Thymus (tissue), 11 donors: ENCODE measurements around the gene CUX1. TPM values are rescaled to one million over a fixed set of nuclear protein-coding genes. Genes with fewer than 3 reads are reported as not detected.
"Not testable (repeated sequence)": the region's sequence is repeated elsewhere in the genome, so short reads cannot be mapped to it uniquely, and the experiment has no call there.

Experiments
- DNase-seq, 9 donors: peaks; one replicate each; pipeline ENCODE4 v3.0.0-alpha.2; 2013; ENCODE audit warnings: low spot score in 9 of 9, low read depth in 6 of 9, missing footprints in 1 of 9
- H3K27ac ChIP-seq, 2 donors: one replicate each; pipeline ENCODE4 v1.5.1; 2013; ENCODE audit warnings: control low read depth in 1 of 2, low read depth in 1 of 2, low read length in 1 of 2, mild to moderate bottlenecking in 1 of 2, moderate library complexity in 1 of 2
- H3K27me3 ChIP-seq, 2 donors: one replicate each; pipeline ENCODE4 v1.5.1; 2013; ENCODE audit warnings: low read length in 1 of 2; ENCODE audit not compliant: control insufficient read depth in 2 of 2, insufficient read depth in 1 of 2
- H3K36me3 ChIP-seq, 2 donors: one replicate each; pipeline ENCODE4 v1.5.1; 2013; ENCODE audit warnings: low read length in 1 of 2, mild to moderate bottlenecking in 1 of 2, moderate library complexity in 1 of 2; ENCODE audit not compliant: control insufficient read depth in 2 of 2, insufficient read depth in 2 of 2
- H3K4me1 ChIP-seq, 2 donors: one replicate each; pipeline ENCODE4 v1.5.1; 2013; ENCODE audit warnings: low read length in 2 of 2; ENCODE audit not compliant: control insufficient read depth in 2 of 2, insufficient read depth in 2 of 2
- H3K4me3 ChIP-seq, 2 donors: one replicate each; pipeline ENCODE4 v1.5.1; 2013; ENCODE audit warnings: low read length in 2 of 2, control low read depth in 1 of 2, mild to moderate bottlenecking in 1 of 2
- H3K9me3 ChIP-seq, 2 donors: one replicate each; pipeline ENCODE4 v1.5.1; 2013; ENCODE audit warnings: low read length in 1 of 2, mild to moderate bottlenecking in 1 of 2; ENCODE audit not compliant: control insufficient read depth in 2 of 2, insufficient read depth in 1 of 2
- WGBS: extraction: QIAGEN DNeasy Blood & Tissue Kit; methylation state at CpG from one replicate; pipeline ENCODE4 v1.1.7; 2013; 5-methylcytosine and 5-hydroxymethylcytosine counted together
- polyA plus RNA-seq: library from polyadenylated mRNA; stranded (reverse); fragments of 200-250 nt; gene quantifications from one replicate; pipeline ENCODE4 v1.2.3, GENCODE V29; 2013
- total RNA-seq: library from RNA; stranded (reverse); fragments of 120-200 nt; gene quantifications from one replicate; pipeline ENCODE4 v1.2.4, GENCODE V29; 2013
- donor health status: healthy.

The CUX1 gene
- total and polyA plus RNA-seq, 2 donors: 27.8 to 35.0 TPM

- not testable (repeated sequence) for H3K4me3 ChIP-seq, H3K9me3 ChIP-seq, H3K27me3 ChIP-seq
- H3K4me1 ChIP-seq: peaks cover 66 to 89% of the 10 kb centered on the region in 2 donors
- WGBS: 56% methylated on average over 10 of the region's 10 CpGs
- H3K27ac ChIP-seq: peak overlapping the region in 1 of 2 donors; percentile 73
- peaks cover 0 to 11% of the 10 kb centered on the region in 2 donors for H3K36me3 ChIP-seq
- DNase-seq: peak in 1 of 9 donors; percentile 60
Observed at GRCh38 chr7:101988060-101988459, 170.6 kb downstream of the CUX1 start.

- Histone ChIP-seq H3K4me1 (peaks cover 66 to 94% of the 10 kb centered on the region in 2 donors), H3K27me3 (no peaks in the 10 kb centered on the region), H3K9me3 (peaks cover 0 to under 1% of the 10 kb centered on the region in 2 donors), H3K27ac (peak overlapping the region in 1 of 2 donors; percentile 73), H3K4me3 (no peak overlapping the region), H3K36me3 (peaks cover 0 to 8% of the 10 kb centered on the region in 2 donors)
- 90% methylated on average over 9 of the region's 9 CpGs for WGBS
- DNase-seq: no peak
Observed at GRCh38 chr7:101988513-101988912, 171.1 kb downstream of the CUX1 start.

- no peaks in the 10 kb centered on the region for H3K9me3 ChIP-seq
- H3K36me3 ChIP-seq: peaks cover 0 to 8% of the 10 kb centered on the region in 2 donors
- 91% methylated on average over 20 of the region's 20 CpGs for WGBS
- no peaks in the 10 kb centered on the region for H3K27me3 ChIP-seq
- no peak for DNase-seq
- no peak overlapping the region for H3K4me3 ChIP-seq
- peak overlapping the region in 1 of 2 donors; percentile 96 for H3K27ac ChIP-seq
- H3K4me1 ChIP-seq: peaks cover 72 to 99% of the 10 kb centered on the region in 2 donors
Observed at GRCh38 chr7:101989101-101989500, 171.7 kb downstream of the CUX1 start.

- Histone ChIP-seq H3K4me1 (peaks cover 73 to 100% of the 10 kb centered on the region in 2 donors), H3K27ac (peak overlapping the region; percentile 69 to 96), H3K27me3 (no peaks in the 10 kb centered on the region), H3K36me3 (peaks cover 0 to 8% of the 10 kb centered on the region in 2 donors), H3K9me3 (peaks cover 0 to 5% of the 10 kb centered on the region in 2 donors), H3K4me3 (peak overlapping the region; percentile 35 to 41)
- peak in 5 of 9 donors; percentile 53 to 84 (median 58) for DNase-seq
- WGBS: 5% methylated on average over 17 of the region's 17 CpGs
Observed at GRCh38 chr7:101990811-101991418, 173.5 kb downstream of the CUX1 start.

GRCh38 chr7:101991860-101992259 lies 174.4 kb downstream of the CUX1 start:
- Histone ChIP-seq H3K4me1 (peaks cover 72 to 99% of the 10 kb centered on the region in 2 donors), H3K4me3 (no peak overlapping the region), H3K27ac (peak overlapping the region in 1 of 2 donors; percentile 96), H3K36me3 (peaks cover 0 to 8% of the 10 kb centered on the region in 2 donors), H3K27me3 (no peaks in the 10 kb centered on the region), H3K9me3 (peaks cover 0 to 6% of the 10 kb centered on the region in 2 donors)
- 94% methylated on average over 3 of the region's 3 CpGs for WGBS
- DNase-seq: no peak

GRCh38 chr7:101993311-101993710 lies 175.9 kb downstream of the CUX1 start:
- peaks cover 0 to 6% of the 10 kb centered on the region in 2 donors for H3K36me3 ChIP-seq
- no peak for DNase-seq
- H3K4me1 ChIP-seq: peaks cover 73 to 99% of the 10 kb centered on the region in 2 donors
- peak overlapping the region in 1 of 2 donors; percentile 26 for H3K27ac ChIP-seq
- H3K9me3 ChIP-seq: peaks cover 0 to 9% of the 10 kb centered on the region in 2 donors
- no peak overlapping the region for H3K4me3 ChIP-seq
- 91% methylated on average over 8 of the region's 8 CpGs for WGBS
- H3K27me3 ChIP-seq: no peaks in the 10 kb centered on the region

- Histone ChIP-seq H3K36me3 (no peaks in the 10 kb centered on the region), H3K27me3 (no peaks in the 10 kb centered on the region), H3K4me3 (no peak overlapping the region), H3K9me3 (peaks cover 0 to 12% of the 10 kb centered on the region in 2 donors), H3K4me1 (peaks cover 72 to 96% of the 10 kb centered on the region in 2 donors), H3K27ac (peak overlapping the region; percentile 54 to 93)
- peak in 6 of 9 donors; percentile 25 to 81 (median 52) for DNase-seq
- 15% methylated on average over 5 of the region's 5 CpGs for WGBS
Observed at GRCh38 chr7:101995121-101995520, 177.7 kb downstream of the CUX1 start.

- no peaks in the 10 kb centered on the region for H3K27me3 ChIP-seq
- H3K4me3 ChIP-seq: no peak overlapping the region
- H3K4me1 ChIP-seq: peaks cover 62 to 92% of the 10 kb centered on the region in 2 donors
- 74% methylated on average over 10 of the region's 10 CpGs for WGBS
- H3K9me3 ChIP-seq: peaks cover 0 to 12% of the 10 kb centered on the region in 2 donors
- peak in 1 of 9 donors; percentile 44 for DNase-seq
- peak overlapping the region in 1 of 2 donors; percentile 93 for H3K27ac ChIP-seq
- H3K36me3 ChIP-seq: no peaks in the 10 kb centered on the region
Observed at GRCh38 chr7:101996131-101996691, 178.8 kb downstream of the CUX1 start.

- no peak overlapping the region for H3K4me3 ChIP-seq
- no peak overlapping the region for H3K27ac ChIP-seq
- peaks cover 0 to 12% of the 10 kb centered on the region in 2 donors for H3K9me3 ChIP-seq
- peaks cover 57 to 86% of the 10 kb centered on the region in 2 donors for H3K4me1 ChIP-seq
- WGBS: 97% methylated on average over 16 of the region's 16 CpGs
- H3K27me3 ChIP-seq: no peaks in the 10 kb centered on the region
- H3K36me3 ChIP-seq: no peaks in the 10 kb centered on the region
- DNase-seq: no peak
Observed at GRCh38 chr7:101996876-101997275, 179.4 kb downstream of the CUX1 start.
